Large intestine (tissue), 3 donors: Measurements from ENCODE around the gene EGR1. TPM values are rescaled to one million over a fixed set of nuclear protein-coding genes. Genes with fewer than 3 reads are reported as not detected.

Experiments used
- DNase-seq, 2 donors: peaks; one replicate each; pipeline versions ENCODE4 v3.0.0 to v3.0.0-alpha.2; 2013
- H3K27ac ChIP-seq: one replicate; pipeline ENCODE4 v1.5.1; 2013; ENCODE audit warnings: low read length
- H3K27me3 ChIP-seq: 2 replicates; pipeline ENCODE4 v1.6.1; 2013; ENCODE audit warnings: low read length; ENCODE audit not compliant: control insufficient read depth, insufficient read depth
- H3K36me3 ChIP-seq: 2 replicates; pipeline ENCODE4 v1.6.1; 2013; ENCODE audit warnings: low read length; ENCODE audit not compliant: control insufficient read depth, insufficient read depth
- H3K4me1 ChIP-seq: one replicate; pipeline ENCODE4 v1.6.1; 2013; ENCODE audit warnings: low read length; ENCODE audit not compliant: control insufficient read depth, insufficient read depth
- H3K4me3 ChIP-seq: one replicate; pipeline ENCODE4 v1.5.1; 2013; ENCODE audit warnings: low read length
- H3K9me3 ChIP-seq: one replicate; pipeline ENCODE4 v1.6.1; 2013; ENCODE audit warnings: mild to moderate bottlenecking, low read depth, low read length, moderate library complexity; ENCODE audit not compliant: control insufficient read depth
- WGBS: methylation state at CpG from one replicate; pipeline ENCODE4 v1.1.5; 2013; ENCODE audit warnings: low lambda C conversion rate; ENCODE audit not compliant: insufficient coverage; 5-methylcytosine and 5-hydroxymethylcytosine counted together
- polyA plus RNA-seq: library from polyadenylated mRNA; unstranded; fragments of 120-200 nt; gene quantifications from one replicate; pipeline ENCODE4 v1.2.1, GENCODE V29; 2013

The EGR1 gene
- polyA plus RNA-seq, 1 donor, result 371 TPM

DNA sequence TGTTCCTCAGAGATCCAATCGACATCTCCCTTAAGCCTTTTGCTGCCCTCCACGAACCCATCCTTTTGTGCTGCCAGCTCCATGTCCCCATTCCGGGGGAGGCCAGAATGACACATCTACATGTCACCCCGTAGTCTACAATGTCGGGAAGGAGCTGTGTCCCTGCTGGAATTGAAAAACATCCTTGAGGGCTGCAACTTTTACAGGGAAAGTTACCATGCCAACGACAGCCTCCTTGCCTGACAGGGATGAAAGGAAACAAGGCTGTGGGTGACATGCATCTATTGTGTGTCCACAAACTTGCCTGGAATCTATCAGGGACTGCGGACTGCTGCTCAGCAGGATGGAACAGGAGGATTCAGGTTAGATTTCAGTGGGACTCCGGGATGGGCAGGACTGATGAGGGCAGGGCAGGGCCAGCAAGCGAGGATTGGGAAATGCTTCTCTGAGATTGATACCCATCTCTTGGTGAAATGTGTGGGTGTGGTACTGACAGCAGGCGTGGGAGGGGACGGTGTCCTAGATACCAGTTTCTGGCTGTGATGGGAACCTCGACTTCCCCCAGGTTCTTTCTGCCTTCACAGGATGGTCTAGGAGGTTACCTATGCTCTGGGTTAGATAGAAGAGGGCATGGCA, 25.5 kb downstream of the EGR1 start:
- Histone ChIP-seq H3K36me3 (no peaks in the 10 kb centered on the region), H3K9me3 (no peaks in the 10 kb centered on the region), H3K4me1 (peaks cover 30% of the 10 kb centered on the region), H3K27ac (no peak overlapping the region), H3K4me3 (no peak overlapping the region), H3K27me3 (peaks cover 19% of the 10 kb centered on the region)
- no CpG with 5 or more reads among the region's 12 CpGs for WGBS
- no peak for DNase-seq

DNA sequence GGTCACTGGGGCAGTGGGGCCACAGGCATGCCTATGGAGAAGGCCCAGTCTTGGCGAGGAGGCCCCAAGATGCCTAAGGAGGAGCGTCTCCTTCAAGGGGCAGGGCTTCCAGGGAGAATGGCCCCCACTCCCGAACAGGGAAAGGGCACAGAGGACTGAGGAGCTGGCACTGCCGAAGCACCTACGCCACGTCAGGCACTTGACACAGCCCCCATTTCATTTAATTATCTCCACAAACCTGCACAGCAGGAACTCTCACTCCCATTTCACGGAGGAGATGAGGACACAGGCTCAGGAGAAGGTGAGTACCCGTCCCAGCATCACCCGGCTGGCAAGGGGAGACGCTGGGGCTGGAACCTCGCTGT, 26.0 kb downstream of the EGR1 start:
- H3K27ac ChIP-seq, result no peak overlapping the region
- DNase-seq, result no peak
- peaks cover 19% of the 10 kb centered on the region for H3K27me3 ChIP-seq
- H3K9me3 ChIP-seq, result no peaks in the 10 kb centered on the region
- peak overlapping the region; percentile 44 for H3K4me3 ChIP-seq
- H3K4me1 ChIP-seq, result peaks cover 30% of the 10 kb centered on the region
- WGBS, result no CpG with 5 or more reads among the region's 11 CpGs
- no peaks in the 10 kb centered on the region for H3K36me3 ChIP-seq

DNA sequence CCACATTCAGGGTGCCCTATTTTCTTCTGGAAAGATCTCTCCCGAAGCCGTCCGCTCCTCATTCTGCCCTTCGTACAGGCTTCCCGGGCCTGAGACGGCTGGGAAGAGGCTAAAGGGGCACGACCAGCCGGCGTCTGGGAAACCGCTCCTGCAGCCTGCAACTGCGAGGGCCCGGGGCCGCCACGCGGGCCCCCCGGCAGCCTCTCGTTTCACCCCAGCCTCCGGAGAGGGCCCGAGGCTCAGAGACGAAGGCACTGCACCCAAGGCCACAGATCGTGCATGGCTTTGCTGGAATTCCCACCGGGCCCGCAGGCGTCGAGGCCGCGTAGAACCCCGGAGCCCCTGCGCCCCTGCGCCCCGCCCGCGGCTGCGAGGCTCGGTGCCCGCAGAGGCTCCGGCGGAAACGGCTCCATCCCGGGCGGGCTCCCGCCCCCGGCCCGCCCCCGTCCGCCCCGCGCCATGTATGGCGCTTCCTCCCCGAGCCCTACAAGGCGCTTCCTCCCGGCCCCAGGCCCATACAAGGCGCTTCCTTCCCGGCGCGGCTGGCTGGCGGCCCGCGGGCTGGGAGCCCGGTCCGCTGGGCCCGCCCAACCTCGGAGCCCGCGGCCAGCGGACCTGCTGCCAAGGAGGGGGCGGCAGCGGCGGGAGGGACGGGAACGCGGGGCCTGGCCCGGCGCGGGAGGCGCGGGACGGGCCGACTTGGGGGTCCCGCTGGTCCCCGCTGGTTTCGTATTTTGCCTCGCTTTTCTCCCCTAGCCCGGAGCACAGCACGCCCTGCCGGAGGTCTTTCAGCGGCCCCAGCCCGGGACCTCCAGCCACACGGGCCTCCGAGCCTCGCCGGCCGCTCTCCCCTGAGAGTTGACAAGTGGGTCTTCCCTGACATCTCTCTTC, 26.6 kb downstream of the EGR1 start:
- Histone ChIP-seq H3K4me3 (peak overlapping the region; percentile 53), H3K27ac (peak overlapping the region; percentile 4)

DNA sequence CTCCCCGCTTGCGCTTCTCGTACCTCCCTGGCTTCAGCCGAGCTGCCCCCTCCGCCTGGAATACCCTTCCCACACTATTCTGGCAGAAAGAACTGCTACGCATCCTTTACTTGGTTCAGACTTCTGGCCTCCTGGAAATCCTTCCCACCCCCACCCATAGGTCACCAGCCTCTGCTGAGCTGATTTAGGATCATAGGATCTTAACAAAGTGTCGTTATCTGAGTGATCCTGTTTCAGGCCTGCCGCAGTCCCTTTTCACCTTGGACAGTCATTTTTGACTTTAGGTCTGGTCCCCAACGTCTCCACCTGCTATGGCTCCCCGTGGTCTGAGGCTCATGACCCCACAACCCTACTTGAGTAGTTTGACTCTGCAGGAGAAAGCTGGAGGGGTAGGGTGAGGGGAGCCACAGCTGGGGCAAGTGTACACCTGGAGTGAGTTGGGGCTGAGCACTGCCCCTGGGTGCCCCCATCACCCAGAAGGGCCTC, 27.3 kb downstream of the EGR1 start:
- H3K27me3 ChIP-seq, result peaks cover 19% of the 10 kb centered on the region
- H3K36me3 ChIP-seq, result no peaks in the 10 kb centered on the region
- DNase-seq, result no peak
- H3K9me3 ChIP-seq, result no peaks in the 10 kb centered on the region
- H3K4me3 ChIP-seq, result peak overlapping the region; percentile 53
- H3K4me1 ChIP-seq, result peaks cover 30% of the 10 kb centered on the region
- WGBS, result no CpG with 5 or more reads among the region's 10 CpGs
- H3K27ac ChIP-seq, result peak overlapping the region; percentile 4

More for the DNA sequence above, 26.6 kb downstream of the EGR1 start:
- H3K9me3 ChIP-seq, result no peaks in the 10 kb centered on the region
- peak; percentile 81 to 83 for DNase-seq
- peaks cover 19% of the 10 kb centered on the region for H3K27me3 ChIP-seq
- no CpG with 5 or more reads among the region's 93 CpGs for WGBS
- H3K36me3 ChIP-seq, result no peaks in the 10 kb centered on the region
- H3K4me1 ChIP-seq, result peaks cover 30% of the 10 kb centered on the region

DNA sequence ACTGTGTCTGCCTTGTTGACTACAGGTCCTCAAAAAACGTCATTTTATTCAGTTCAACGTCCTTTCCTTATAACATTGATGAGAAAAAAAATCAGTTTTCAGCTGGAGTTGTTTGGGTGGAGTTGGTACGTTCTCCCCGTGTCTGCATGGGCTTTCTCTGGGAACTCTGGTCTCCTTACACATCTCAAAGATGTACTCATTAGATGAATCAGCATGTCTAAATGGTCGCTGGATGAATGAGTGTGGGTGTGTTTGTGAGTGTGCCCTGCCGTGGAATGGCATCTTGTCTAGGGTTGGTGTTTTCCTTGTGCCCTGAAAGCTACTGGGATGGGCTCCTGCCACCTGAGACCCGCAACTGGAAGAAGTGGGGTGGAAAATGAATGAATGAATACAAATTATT, 30.1 kb downstream of the EGR1 start:
- H3K9me3 ChIP-seq, result no peaks in the 10 kb centered on the region
- H3K27ac ChIP-seq, result no peak overlapping the region
- H3K27me3 ChIP-seq, result peaks cover 13% of the 10 kb centered on the region
- H3K4me3 ChIP-seq, result no peak overlapping the region
- no CpG with 5 or more reads among the region's 7 CpGs for WGBS
- peaks cover 21% of the 10 kb centered on the region for H3K4me1 ChIP-seq
- no peaks in the 10 kb centered on the region for H3K36me3 ChIP-seq
- no peak for DNase-seq

DNA sequence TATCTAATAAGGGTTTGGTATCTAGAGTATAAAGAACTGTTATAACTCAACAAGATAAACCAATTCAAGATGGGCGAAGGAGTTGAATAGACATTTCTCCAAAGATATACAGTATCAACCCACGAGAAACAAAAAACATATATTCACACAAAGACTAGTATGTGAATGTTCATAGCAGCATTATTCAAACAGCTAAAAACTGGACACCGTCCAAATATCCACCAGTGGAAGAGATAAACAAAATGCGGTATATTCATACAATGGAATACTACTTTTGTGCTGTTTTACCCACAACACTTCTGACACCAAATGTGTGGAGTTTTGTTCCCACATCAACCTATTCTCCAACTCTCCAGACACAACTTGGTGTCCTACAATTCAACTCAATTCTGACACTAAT, 33.1 kb downstream of the EGR1 start:
- no peaks in the 10 kb centered on the region for H3K27me3 ChIP-seq
- H3K36me3 ChIP-seq, result no peaks in the 10 kb centered on the region
- H3K4me1 ChIP-seq, result peaks cover 5% of the 10 kb centered on the region
- no peak overlapping the region for H3K4me3 ChIP-seq
- H3K27ac ChIP-seq, result no peak overlapping the region
- H3K9me3 ChIP-seq, result no peaks in the 10 kb centered on the region
- DNase-seq, result no peak
- WGBS, result 0% methylated on average over 1 of the region's 4 CpGs

DNA sequence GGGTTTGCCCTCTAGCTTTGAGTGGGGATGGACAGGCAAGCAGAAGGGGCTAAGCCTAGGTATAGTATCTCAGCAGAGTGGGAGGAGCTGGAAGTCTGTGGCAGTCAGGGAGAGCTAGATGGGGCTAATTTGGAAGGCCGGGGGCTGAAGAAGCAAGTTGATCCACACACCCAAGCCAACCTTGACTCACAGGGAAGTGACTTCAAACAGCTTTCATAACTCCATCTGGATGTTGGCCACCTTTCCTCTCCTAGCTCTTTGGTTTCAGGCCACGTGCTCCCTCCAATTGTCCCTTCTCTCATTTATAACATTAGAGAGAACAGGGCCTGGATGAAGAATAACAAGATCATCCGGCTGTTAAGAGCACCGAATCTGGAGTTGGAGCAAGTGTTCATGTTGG, 36.8 kb downstream of the EGR1 start:
- Histone ChIP-seq H3K4me3 (no peak overlapping the region), H3K27me3 (no peaks in the 10 kb centered on the region), H3K27ac (no peak overlapping the region), H3K36me3 (peaks cover 7% of the 10 kb centered on the region), H3K4me1 (no peaks in the 10 kb centered on the region), H3K9me3 (no peaks in the 10 kb centered on the region)
- DNase-seq, result no peak
- no CpG with 5 or more reads among the region's 4 CpGs for WGBS

DNA sequence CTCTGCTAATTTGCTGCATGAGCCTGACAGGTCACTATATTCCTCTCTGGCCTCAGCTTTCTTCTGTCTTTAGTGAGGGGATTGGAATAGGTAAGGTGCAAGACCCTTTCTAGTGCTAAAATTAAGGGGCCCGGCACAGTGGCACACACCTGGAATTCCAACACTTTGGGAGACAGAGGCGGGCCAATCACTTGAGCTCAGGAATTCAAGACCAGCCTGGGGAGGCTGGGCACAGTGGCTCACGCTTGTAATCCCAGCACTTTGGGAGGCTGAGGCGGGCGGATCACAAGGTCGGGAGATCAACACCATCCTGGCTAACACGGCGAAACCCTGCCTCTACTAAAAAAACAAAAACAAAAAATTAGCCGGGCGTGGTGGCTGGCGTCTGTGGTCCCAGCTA, 37.2 kb downstream of the EGR1 start:
- H3K4me1 ChIP-seq, result no peaks in the 10 kb centered on the region
- peaks cover 10% of the 10 kb centered on the region for H3K36me3 ChIP-seq
- no peaks in the 10 kb centered on the region for H3K27me3 ChIP-seq
- WGBS, result no CpG with 5 or more reads among the region's 11 CpGs
- H3K4me3 ChIP-seq, result no peak overlapping the region
- no peak for DNase-seq
- H3K9me3 ChIP-seq, result no peaks in the 10 kb centered on the region
- no peak overlapping the region for H3K27ac ChIP-seq

DNA sequence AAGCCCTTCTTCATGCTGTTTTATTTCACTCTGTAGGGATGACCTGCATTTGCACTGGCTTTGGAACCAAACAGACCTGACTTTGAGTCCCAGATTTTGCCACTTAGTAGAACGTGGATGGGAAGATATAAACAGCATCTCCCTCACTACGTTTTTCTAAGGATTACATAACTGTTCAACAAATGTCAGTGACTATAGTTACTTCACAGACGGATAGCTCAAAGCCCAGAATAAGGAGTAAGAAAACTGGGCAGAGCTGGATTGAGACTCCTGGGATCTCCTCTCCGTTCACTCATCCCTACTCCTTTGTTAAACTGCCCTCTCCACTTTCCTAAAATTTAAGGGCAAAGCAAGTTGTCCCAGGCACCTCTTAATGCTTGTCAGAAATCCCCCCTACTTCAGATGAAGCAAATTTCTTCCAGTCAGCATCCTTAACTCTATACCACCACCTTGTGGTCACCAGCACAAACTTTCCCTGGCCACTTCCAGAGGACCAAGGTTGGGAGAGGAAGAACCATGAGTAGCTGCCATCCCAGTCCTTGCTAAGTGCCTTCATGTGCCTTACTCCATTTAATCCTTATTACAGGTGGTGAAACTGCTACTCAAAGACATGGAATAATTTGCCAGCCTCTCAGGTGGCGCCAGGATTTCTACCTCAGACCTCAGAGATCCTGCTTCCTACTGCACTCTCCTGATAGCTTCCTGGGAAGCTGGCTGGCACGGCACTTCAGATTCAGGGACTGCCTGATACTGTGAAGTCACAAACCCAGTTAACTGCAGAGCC, 38.4 kb downstream of the EGR1 start:
- peak in 1 of 2 donors; percentile 49 for DNase-seq
- Histone ChIP-seq H3K27me3 (no peaks in the 10 kb centered on the region), H3K36me3 (peaks cover 22% of the 10 kb centered on the region), H3K27ac (no peak overlapping the region), H3K4me1 (no peaks in the 10 kb centered on the region), H3K9me3 (no peaks in the 10 kb centered on the region), H3K4me3 (no peak overlapping the region)
- WGBS, result no CpG with 5 or more reads among the region's 6 CpGs

DNA sequence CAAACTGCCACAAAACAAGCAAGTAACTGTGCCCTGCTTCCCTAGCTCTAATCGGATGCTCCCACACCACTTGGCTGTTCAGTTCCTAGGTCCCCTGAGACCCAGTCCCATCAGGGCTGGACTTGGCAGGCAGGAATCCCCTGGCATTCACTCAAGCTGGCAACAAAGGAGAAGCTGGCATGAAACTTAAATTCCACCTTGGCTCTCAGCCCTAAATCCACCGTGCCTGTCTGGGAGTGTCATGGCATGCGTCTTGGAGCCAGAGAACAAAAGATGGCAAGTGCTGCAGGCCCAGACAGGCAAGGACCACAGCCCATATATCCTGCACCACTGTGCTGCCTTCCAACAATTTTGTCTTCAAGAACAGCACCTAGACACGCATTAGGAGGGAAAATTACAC, 39.5 kb downstream of the EGR1 start:
- Histone ChIP-seq H3K9me3 (no peaks in the 10 kb centered on the region), H3K27ac (no peak overlapping the region), H3K4me1 (no peaks in the 10 kb centered on the region), H3K36me3 (peaks cover 31% of the 10 kb centered on the region), H3K27me3 (no peaks in the 10 kb centered on the region), H3K4me3 (no peak overlapping the region)
- WGBS, result no CpG with 5 or more reads among the region's 4 CpGs
- no peak for DNase-seq
